Right kidney (tissue), 1 donor: ENCODE results near the gene GRAMD1B.
"Not testable (repeated sequence)": the region's sequence is repeated elsewhere in the genome, so short reads cannot be mapped to it uniquely, and the experiment has no call there.

Experiments used
- DNase-seq: peaks from one replicate; pipeline ENCODE4 v3.0.0-alpha.2; 2016

GRAMD1B gene

DNA sequence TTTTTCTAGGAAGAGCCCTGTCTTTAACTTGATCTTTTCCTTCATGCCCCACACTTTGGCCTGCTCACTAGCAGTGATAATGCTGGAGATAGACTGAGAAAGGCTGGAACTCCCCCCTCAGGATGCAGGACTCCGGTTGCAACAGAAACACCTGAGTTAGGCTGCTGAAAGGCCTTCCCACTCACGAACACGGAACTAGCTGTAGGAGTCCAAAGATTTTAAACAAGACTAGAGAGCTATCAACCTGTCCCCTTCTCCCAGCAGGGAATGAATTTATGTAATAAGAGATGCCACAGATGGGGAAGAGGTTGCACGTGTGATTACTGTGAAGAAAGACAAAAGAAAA lies 211.4 kb downstream of the GRAMD1B start:
- DNase-seq: no peak

DNA sequence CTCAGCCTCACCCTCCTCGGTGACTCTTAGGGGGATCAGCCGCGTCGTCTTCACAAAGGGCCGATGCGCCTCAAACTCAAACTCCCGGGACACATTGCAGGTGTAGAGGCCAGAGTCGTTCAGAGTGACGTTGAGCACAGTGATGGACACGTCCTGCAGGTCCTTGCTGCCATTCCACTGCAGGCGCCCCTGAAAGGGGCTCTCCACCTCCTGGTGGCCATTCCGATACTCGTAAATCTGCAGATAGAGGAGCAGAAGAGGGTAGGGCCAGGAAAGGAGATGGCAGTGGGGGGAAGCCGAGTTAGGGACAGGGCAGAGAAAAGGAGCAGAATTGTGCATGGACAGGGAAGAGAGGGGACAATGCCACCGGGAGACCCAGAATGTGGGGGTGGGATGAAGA lies 212.4 kb downstream of the GRAMD1B start:
- no peak for DNase-seq

DNA sequence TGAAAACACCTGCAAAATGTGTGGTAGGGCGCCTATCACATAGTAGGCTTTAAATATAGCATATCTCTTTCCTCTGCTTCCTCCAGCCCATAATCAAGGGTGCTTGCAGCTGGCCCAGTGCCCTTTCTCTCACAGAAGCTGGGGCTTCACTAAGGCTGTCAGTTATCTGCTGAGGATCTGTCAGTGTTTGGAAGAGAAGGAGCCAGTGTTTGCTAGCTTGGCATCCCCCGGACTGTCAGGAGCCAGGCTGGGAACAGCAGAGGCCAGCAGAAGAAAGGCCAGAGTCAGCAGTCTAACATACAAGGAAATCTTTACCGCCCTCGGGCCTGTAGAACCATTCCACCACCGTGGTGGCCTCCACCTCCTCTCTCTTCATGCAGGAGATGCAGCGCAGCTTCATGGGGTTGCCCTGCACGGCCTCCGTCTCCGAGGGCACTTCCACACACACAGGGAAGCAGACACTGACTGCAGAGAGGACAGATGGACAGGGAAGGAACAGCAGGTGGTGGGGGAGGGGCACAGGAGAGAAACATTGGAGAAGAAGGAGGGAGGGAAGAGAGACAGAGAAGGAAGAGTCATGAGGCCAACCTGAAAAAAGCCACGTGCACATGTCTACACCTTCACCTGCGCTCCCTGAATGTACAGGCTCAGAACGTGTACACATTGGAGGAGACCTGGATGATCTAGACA lies 215.4 kb downstream of the GRAMD1B start:
- DNase-seq: no peak

DNA sequence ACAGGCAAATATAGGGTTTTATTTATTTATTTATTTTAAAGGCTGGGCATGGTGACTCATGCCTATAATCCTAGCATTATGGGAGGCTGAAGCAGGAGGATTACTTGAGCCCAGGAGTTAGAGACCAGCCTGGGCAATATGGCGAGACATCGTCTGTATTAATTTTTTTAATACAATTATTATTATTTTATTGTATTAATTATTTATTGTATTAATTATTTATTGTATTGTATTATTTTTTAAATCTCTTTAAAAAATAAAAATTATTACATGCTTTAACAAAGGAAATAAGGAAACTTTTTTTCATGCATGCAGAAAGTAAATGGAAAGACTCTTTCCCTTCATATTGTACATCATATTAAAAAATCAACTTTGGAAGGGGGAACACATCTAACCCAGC lies 220.8 kb downstream of the GRAMD1B start:
- no peak for DNase-seq

DNA sequence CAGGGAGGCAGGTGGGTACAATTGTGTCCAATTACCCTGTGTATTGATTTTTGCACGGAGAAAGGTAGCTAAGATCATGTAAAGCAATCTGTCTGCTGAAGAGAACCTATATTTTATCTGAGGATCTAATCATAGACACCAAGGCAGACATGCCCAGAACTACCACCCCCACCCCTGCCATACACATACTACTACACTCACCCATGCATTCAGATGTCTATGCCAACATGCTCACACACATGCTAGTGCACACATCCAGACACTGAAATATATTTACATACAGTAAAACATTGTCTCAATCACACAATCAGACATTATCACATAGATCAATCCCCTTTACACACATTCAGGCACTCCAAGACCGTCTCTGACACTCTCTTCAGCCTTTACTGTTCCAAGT lies 222.5 kb downstream of the GRAMD1B start:
- DNase-seq: no peak

DNA sequence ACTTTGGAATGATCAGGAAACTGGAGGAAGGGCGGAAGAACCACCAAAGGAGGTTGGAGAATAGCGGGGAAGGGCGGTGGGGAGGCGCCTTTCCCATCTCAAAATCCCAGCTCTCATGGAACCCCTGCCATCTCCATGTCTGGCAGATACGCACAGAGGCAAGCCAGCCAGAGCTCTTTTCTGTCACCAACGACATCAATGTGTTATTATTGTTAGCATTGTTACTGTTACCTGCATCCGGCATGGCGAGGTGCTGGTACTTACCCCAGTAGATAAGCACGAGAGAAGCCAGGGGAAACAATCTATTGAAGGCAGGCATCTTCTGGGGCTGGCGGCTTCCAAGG lies 223.4 kb downstream of the GRAMD1B start:
- DNase-seq: no peak

DNA sequence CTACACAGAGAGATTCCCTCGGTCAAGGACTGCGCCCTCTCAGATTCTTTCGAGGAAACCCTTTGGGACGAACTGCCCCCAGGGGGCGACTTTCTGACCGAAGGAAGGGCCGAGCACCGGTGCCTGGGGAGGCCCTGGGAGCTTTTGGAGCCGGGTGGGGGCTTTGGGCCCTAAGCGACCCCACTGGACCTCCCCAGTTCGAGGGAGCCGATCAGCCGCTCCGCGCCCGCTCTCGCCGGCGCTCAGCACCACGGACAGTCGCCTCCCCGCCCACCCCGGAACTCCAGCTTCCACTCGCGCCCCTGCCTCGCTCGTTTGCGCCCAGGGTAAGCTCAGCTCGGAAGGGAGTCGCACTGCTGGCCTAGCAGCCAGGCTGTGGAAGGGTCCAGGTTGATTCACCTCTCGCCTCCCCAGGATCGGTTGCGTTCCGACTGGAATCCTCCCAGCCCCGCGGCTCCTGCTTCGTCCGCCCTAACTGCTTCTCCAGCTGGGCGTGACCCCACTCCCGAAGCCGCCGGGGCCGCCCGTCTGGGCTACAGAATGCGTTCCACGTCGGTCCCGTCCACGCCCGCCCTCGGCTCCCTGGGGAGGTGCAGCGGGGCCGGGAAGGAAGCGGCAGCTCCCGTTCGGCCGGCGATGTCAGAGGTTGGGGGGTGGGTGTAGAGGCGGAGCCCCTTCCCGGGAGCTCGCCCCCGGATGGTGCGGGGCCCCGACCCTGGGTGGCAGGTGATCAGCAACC lies 223.9 kb downstream of the GRAMD1B start:
- DNase-seq: peak; percentile 84

DNA sequence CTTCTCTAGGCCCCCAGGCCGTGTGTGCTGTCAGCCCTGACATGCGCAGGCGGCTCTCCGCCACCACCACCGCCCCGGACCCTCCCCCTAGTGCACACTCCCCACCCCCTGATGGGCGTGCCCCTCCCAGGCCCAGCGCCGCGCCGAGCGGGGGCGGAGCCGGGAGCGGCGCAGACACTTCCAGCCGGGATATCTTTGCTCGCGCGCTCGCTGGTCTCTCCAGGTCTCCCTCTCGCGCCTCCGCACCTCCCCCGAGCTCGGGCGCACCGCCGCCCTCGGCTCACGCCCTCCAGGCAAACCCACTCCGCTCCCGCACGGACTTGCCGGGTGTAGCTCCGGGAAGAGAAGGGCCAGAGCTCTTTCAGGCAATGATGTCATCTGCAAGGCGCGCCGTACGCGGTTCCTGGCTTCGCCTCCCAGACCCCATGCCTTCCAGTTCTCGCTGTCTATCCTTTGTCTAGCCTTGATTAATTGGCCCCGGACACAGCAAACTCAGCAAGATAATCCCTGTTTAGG lies 224.6 kb downstream of the GRAMD1B start, which contains the start of gene SCN3B:
SCN3B (minus strand) TSS at position 59 of the 516 bp plus-strand sequence. CDS start 823 bp downstream, outside the sequence.
- peak; percentile 88 for DNase-seq

DNA sequence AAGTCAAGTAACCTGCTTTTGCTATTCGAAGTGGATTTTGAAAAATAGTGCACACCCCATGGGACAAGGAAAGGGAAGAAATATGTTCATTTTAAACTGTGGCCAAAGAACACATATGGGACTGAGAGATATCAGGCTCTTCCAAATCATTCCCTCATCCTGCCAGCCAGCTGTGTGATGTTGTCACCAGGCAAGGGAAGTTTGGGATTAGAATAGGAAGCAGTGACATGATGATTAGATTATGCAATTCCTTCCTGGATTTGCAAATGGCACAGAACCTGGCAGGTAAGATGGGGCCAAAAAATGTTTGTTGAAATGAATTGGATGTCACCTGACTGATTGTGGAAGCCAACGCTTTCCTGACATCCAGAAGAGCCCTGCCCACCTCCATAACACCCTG lies 229.2 kb downstream of the GRAMD1B start:
- no peak for DNase-seq

DNA sequence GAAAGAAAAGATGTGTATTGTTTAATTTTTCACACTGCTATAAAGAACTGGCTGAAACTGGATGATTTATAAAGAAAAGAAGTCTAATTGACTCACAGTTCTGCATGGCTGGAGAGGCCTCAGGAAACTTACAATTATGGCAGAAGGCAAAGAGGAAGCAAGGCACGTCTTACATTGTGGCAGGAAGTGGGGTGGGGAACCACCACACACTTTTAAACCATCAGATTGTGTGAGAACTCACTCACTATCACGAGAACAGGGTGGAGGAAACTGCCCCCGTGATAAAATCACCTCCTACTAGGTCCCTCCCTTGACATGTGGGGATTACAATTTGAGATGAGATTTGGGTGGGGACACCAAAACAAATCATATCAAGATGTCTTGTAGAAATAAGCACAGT lies 229.9 kb downstream of the GRAMD1B start:
- not testable (repeated sequence) for DNase-seq

DNA sequence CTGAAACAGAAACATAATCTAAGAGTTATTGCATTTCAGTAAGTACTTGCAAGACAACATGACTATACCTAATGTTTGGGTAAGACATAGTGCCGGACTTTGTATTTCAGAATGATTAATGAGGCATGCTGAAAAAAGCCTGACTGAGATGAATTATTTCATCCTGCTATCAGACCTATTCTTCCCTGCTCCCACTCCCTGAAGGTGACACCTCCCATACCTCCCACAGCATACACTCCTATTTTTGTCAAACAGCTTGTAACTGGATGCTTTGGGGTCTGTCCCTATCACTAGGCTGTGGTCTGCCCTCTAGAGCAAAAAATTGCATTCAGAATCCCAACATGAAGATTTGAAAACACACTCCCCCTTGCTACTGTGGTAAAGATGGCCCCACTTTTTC lies 235.2 kb downstream of the GRAMD1B start:
- DNase-seq: peak; percentile 6

DNA sequence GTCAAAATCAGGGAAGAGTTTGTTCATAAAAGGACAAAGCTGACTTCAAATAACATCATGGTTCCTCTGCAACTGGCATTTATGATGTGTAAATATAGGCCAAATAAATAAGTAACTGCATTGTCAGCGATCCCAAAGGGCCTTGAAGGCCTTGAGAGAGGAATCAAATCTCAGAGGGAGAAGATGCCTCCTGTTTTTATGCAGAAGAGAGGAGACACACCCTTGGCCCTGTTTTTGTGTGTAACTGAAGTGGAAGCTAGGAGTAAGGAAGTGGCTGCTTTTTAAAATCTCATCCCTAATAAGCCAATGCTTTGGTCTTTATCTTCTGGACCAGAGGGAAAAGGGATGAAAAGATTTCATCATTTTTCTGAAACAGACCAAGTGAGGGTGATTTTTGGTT lies 240.0 kb downstream of the GRAMD1B start:
- DNase-seq: no peak

DNA sequence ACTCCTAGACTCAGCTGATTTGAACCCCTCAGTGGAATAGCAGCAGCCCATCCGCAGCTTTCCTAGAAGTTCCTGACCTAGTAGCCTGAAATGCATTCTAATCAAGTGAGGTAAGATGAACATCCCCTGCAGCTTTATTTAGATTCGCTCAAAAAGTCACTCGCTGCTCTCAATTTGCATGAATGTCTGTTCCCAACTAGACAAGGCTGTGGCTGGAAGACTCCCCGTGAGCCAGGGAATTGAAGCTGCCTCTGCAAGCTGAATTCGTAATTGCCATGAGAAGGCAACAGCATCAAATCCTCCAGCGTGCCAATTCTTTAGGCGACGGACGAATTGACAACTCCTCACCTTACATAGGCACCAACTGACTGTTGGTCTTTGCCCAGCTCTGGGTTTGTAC lies 241.5 kb downstream of the GRAMD1B start:
- no peak for DNase-seq

DNA sequence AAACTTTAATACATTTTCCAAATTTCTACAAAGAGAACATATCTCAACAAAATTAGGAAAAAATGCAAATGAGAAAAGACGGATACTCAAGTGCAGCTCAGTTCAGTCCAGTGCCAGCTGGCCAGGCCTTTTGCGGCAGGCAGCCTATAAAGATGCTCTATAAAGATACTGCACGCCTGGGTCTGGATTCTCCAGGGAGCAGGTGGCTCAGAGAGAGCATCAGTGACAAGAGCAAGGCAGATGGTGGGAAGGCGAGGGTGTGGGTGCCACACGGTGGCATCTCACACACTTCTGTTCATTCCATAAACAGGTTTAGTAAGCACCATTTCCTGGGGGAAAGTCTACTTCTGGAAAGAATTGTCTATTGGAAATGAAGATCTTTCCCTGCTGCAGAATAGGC lies 242.5 kb downstream of the GRAMD1B start:
- no peak for DNase-seq

DNA sequence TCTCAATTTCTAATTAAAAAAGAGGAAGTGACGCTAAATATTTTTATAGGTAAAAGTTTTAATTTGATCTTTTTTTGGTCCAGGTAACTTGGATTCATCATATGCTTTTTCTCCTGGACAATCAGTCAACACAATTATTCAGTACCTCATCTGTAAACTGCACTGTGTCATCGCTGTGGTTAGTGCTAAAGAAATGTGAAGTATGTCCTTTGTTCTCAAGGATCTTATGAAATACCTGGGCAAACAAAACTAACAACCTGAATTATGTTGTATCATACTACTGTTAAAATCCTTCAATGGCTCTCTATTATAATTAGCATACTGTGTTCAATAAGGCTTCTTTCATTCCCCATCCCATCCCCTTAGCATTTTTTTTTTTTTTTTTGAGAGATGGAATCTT lies 244.2 kb downstream of the GRAMD1B start:
- DNase-seq: no peak
